ENCODE data around the gene EXOC2.
"Not testable (repeated sequence)": the region's sequence is repeated elsewhere in the genome, so short reads cannot be mapped to it uniquely, and the experiment has no call there.

GRCh38 chr6:694431-695126 lies 1.6 kb upstream of the EXOC2 start:
- not testable (repeated sequence) for TF ChIP-seq MAX (IDR thresholded peaks at IDR 0.05); EZH2 (IDR thresholded peaks at IDR 0.05); POLR2AphosphoS5 (IDR thresholded peaks at IDR 0.05; ENCODE audit: low read depth, low read length); POLR2A (IDR thresholded peaks at IDR 0.05; ENCODE audit: borderline replicate concordance, extremely low read depth, insufficient read depth, insufficient read length); CTCF (IDR thresholded peaks at IDR 0.05 in 2 of 3, conservative IDR thresholded peaks at IDR 0.05 in 1 of 3; ENCODE audit: borderline replicate concordance in 1 of 3, insufficient read depth in 1 of 3, low read depth in 2 of 3, low read length in 2 of 3); EZH2phosphoT487 (IDR thresholded peaks at IDR 0.05; ENCODE audit: borderline replicate concordance); ZNF274 (IDR thresholded peaks at IDR 0.05; ENCODE audit: low read depth, low read length); TCF7L2 (IDR thresholded peaks at IDR 0.05; ENCODE audit: borderline replicate concordance, extremely low read depth, insufficient read depth, insufficient read length); JUND (IDR thresholded peaks at IDR 0.05); SRF (IDR thresholded peaks at IDR 0.05; ENCODE audit: low read depth); ELF1 (IDR thresholded peaks at IDR 0.05; ENCODE audit: borderline replicate concordance, low read depth); SP1 (IDR thresholded peaks at IDR 0.05; ENCODE audit: low read depth); CBX3 (IDR thresholded peaks at IDR 0.05; ENCODE audit: low read depth)

All from HCT116 (cell line).